ENCODE data around the gene KPTN. TPM values are rescaled to one million over a fixed set of nuclear protein-coding genes. Genes with fewer than 3 reads are reported as not detected.

The KPTN gene
- total RNA-seq, 1 donor, result 2.9 TPM

DNA sequence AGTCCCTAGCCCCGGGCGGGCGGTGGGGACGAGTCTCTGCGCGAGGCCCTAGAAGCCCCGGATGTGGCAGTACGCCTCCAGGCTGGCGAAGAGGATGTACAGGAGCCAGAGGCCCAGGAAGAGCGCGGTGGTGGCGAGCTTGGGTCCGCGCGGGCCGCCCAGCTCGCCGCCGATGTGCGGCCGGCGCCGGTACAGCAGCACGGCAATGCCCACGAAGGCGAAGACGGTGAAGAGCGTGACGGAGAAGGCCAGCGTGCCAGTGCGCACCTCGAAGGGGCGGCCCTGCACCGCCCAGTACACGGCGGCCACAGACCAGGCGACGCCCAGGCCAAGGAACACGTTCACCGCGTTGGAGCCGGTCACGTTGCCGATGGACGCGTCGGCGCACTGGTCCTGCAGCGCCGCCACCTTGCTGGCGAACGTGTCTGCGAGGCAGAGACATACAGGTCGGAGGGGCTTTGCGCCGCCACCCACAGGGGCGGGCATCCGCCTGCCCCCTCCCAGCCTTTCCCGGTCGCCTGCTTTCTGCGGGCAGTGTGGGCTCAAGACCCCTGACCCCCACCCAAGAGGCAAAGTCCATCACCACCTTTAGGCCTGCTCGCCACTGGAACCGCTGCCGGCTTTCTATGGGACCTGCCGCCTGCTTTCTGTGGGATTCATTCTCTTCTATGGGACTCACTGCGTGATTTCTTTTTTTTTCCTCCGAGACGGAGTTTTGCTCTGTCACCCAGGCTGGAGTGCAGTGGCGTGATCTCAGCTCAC lies 53.8 kb downstream of the KPTN start:
- DNase-seq (ENCODE audit: low read depth), result peak; percentile 28
- TF ChIP-seq, protein P1, sequence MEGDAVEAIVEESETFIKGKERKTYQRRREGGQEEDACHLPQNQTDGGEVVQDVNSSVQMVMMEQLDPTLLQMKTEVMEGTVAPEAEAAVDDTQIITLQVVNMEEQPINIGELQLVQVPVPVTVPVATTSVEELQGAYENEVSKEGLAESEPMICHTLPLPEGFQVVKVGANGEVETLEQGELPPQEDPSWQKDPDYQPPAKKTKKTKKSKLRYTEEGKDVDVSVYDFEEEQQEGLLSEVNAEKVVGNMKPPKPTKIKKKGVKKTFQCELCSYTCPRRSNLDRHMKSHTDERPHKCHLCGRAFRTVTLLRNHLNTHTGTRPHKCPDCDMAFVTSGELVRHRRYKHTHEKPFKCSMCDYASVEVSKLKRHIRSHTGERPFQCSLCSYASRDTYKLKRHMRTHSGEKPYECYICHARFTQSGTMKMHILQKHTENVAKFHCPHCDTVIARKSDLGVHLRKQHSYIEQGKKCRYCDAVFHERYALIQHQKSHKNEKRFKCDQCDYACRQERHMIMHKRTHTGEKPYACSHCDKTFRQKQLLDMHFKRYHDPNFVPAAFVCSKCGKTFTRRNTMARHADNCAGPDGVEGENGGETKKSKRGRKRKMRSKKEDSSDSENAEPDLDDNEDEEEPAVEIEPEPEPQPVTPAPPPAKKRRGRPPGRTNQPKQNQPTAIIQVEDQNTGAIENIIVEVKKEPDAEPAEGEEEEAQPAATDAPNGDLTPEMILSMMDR (IDR thresholded peaks at IDR 0.05; ENCODE audit: insufficient read depth, low read length), result peak; percentile 13

DNA sequence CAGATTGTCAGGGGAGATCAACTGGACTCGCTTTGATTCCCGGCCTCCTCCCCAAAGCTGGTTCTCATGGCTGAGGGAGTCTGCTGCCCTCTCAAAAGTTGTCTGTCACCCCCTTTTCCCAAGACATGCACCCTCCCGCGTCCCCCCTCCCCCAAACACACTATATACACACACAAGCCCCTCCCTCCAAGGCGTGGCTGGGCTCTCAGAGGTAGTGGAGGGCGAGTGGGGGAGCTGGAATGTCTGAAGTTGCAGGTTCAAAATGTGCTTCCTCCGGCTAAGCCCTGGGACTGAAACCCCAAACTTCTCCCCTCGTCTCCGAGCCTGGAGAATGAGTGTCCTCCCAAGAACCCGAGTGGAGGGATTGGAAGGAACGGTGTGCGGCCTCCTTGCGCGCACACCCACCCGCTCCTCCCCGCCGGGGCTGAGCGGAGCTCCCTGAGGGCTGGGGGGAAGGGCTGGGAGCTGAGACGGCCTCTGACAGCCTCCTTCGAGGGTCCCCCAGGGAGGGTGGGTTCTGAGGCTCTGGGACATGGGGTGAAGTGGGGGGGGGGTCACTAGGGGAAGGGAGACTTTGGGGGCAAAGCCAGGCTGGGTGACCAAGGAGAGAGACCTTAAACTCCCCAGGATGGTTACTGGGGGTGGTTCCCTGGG lies 54.8 kb downstream of the KPTN start:
- TF ChIP-seq, protein P1 (IDR thresholded peaks at IDR 0.05; ENCODE audit: insufficient read depth, low read length), result no peak
- DNase-seq (ENCODE audit: low read depth), result no peak
- no peak overlapping the region for H3K4me3 ChIP-seq (ENCODE audit: low read depth, low read length)

More for the DNA sequence above, 53.8 kb downstream of the KPTN start:
- peak overlapping the region; percentile 17 for H3K4me3 ChIP-seq (ENCODE audit: low read depth, low read length)

DNA sequence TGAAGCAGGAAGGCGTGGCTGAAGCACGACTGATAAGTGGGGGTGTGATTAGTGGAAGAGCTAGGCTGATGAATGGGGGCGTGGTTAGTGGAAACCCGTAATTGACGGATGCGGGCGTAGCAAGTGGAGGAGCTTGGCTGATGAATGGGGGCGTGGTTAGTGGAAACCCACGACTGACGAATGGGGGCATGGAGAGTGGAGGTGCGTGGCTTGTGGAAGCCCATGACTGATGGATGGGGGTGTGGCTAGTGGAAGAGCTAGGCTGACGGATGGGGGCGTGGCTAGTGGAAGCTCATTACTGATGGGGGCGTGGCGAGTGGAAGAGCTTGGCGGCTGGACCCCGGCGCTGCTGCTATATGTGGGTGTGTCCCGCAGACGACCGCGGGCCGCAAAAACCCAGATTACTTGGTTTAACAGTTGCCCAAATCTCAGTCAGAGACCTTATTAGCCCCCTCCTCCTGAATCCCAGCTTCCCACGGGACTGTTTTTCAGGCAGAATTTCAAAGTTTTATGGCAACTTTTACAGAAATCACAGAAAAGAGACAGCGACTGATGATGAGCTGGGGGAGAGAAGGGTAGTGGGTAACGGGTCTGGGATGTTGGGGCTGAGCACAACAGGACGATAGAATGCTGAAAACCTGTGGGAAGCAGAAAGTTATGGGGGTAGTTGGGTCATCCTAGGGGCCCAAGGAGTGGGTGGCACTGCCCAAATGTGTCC lies 55.7 kb downstream of the KPTN start:
- TF ChIP-seq, protein P1 (IDR thresholded peaks at IDR 0.05; ENCODE audit: insufficient read depth, low read length), result no peak
- peak; percentile 97 for DNase-seq (ENCODE audit: low read depth)

DNA sequence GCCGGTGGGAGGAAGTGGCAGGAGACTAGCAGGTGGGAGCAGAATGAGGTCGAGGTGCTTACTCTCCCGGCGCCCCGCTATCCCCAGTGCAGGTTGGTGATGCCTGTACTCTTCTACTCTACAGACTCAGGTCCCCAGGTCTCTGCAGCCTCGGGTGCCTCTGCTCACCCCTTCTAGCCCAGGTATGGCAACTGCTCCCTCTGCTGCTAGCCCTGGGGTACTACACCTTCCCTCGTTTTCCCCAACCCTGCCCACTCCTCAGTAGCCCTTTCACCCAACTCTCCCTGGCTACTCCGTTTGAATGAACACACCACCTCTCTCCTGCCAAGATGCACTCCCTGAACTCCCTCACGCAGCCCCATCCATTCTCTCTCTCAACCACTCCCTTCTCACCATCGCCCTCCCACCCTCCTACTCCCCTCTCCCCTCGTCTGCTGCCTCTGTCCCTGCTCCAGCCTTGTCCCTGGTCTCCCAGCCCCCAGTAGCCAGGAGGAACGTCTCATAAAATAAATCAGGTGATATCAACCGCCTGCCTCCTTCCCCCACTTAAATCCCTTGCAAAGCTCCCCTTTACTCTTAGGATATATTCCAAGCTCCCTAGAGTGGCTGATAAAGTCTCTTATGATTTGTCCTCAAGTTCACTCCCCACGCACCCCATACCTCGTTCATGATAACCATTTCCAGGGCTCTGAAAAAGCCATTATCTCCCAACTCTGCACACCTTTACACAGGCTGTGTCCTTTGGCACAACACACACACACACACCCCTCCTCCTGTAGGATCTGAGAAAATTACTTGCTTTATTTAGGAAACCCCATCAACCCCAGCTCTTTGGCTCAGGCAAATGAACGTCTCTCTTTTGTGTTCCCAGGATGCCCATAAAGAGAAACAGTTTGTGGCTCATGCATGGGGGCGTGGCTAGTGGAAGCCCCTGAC lies 56.5 kb downstream of the KPTN start:
- peak overlapping the region; percentile 38 for H3K4me3 ChIP-seq (ENCODE audit: low read depth, low read length)
- TF ChIP-seq, protein P1 (IDR thresholded peaks at IDR 0.05; ENCODE audit: insufficient read depth, low read length), result peak; percentile 95
- DNase-seq (ENCODE audit: low read depth), result peak; percentile 47

More for the DNA sequence above, 55.7 kb downstream of the KPTN start:
- peak overlapping the region; percentile 46 for H3K4me3 ChIP-seq (ENCODE audit: low read depth, low read length)

Other genes with a start within 250 kb of the KPTN start
- gene CCDC9, start 227.7 kb downstream of the KPTN start, total RNA-seq (ENCODE audit: low replicate concordance), result 6.5 and 16.3 TPM in 2 replicates
- 1.6 and 2.3 TPM in 2 replicates for gene INAFM1, start 209.3 kb downstream of the KPTN start, total RNA-seq (ENCODE audit: low replicate concordance)
- 0.09 TPM in 1 of 2 replicates, not detected in the other for gene C5AR1, start 174.4 kb downstream of the KPTN start, total RNA-seq (ENCODE audit: low replicate concordance)
- 0.33 and 0.63 TPM in 2 replicates for gene C5AR2, start 152.0 kb downstream of the KPTN start, total RNA-seq (ENCODE audit: low replicate concordance)
- gene DHX34, start 134.9 kb downstream of the KPTN start, total RNA-seq (ENCODE audit: low replicate concordance), result 8.1 and 11.6 TPM in 2 replicates
- gene MEIS3, start 64.7 kb downstream of the KPTN start, total RNA-seq (ENCODE audit: low replicate concordance), result 14.5 and 33.9 TPM in 2 replicates
- gene SLC8A2, start 12.3 kb downstream of the KPTN start, total RNA-seq (ENCODE audit: low replicate concordance), result not detected in 2 replicates
- gene NAPA, start 30.8 kb upstream of the KPTN start, total RNA-seq (ENCODE audit: low replicate concordance), result 63.4 and 66.0 TPM in 2 replicates
- gene ZNF541, start 88.9 kb upstream of the KPTN start, total RNA-seq (ENCODE audit: low replicate concordance), result 0.27 and 0.41 TPM in 2 replicates
- gene BICRA, start 124.9 kb upstream of the KPTN start, total RNA-seq (ENCODE audit: low replicate concordance), result 1.1 and 8.5 TPM in 2 replicates
- 70.4 and 110 TPM in 2 replicates for gene EHD2, start 229.2 kb upstream of the KPTN start, total RNA-seq (ENCODE audit: low replicate concordance)

Data from fibroblast of the aortic adventitia (primary cell).